Measurements from ENCODE around the gene RFX8.

The RFX8 gene

DNA sequence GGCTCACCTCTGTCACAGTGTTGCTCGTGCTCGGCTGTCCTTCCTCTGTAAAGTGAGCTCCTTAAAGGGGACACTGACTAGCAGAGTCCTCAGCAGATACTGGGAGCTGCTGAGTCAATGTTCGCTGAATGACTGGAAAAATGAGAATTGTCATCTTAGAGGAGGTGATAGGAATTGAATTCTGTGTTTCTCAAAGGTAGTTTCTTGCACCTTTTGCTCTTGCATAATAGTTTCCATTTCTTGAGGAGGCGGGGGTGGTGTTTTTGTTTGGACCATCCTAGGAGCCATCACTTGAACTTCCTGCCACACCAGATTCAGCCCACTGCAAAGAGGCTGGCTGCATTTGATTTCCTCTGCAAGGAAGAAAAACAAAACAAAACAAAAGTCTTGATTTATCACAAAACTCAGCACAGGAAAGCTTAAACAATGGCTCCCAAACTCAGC, 11.4 kb upstream of the RFX8 start:
- Histone ChIP-seq H3K4me3 (ENCODE audit: low read length) (no peak overlapping the region), H3K27me3 (ENCODE audit: control insufficient read depth, insufficient read depth, low read length) (no peaks in the 10 kb centered on the region), H3K4me1 (ENCODE audit: control insufficient read depth, insufficient read depth, low read length) (no peaks in the 10 kb centered on the region; the same call in 1 of the 2 replicates), H3K27ac (ENCODE audit: low read length) (no peak overlapping the region), H3K9me3 (ENCODE audit: control insufficient read depth, insufficient read depth, low read length) (no peaks in the 10 kb centered on the region), H3K36me3 (ENCODE audit: control insufficient read depth, insufficient read depth, low read length) (no peaks in the 10 kb centered on the region)
- WGBS (ENCODE audit: insufficient coverage, insufficient read length) = no CpG with 5 or more reads among the region's 4 CpGs
- DNase-seq (ENCODE audit: low read depth, low spot score) = no peak

DNA sequence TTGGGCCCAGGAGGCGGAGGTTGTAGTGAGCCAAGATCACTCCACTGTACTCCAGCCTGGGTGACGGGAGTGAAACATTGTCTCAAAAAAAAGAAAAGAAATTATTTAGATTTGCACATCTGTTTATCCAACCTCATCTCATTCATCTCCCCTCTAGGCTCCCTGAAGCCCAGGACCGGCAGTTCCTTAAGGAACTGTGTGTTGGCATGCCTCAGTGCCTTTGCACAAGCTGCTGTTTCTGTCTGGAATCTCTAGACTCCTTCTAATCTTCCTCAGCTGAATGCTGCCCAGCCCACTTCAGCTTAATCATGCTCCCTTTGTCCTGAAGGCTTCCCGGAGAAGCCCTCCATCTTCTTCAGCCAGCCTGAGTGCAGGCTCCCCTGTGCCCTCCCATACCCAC, 10.9 kb upstream of the RFX8 start:
- H3K36me3 ChIP-seq (ENCODE audit: control insufficient read depth, insufficient read depth, low read length) = no peaks in the 10 kb centered on the region
- DNase-seq (ENCODE audit: low read depth, low spot score) = no peak
- H3K9me3 ChIP-seq (ENCODE audit: control insufficient read depth, insufficient read depth, low read length) = no peaks in the 10 kb centered on the region

DNA sequence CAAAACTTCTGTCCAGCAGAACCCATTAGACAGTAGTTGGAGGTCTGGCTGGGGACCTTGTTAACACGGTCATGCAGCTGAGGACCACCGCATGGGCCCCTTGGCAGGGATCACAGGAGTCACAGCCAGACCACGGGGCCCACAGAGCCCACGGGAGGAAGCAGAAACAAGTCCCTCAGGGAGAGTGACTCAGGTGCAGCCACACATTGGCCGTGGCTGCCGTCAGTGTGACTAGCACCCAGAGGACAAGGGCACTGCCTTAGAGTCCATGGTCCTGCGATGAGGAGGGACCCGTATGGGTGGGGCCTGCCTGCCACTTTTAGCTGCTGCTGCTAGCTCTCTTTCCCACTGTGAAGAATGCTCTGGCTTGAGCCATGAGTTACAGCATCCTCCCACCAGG, 5.9 kb upstream of the RFX8 start:
- Histone ChIP-seq H3K4me1 (ENCODE audit: control insufficient read depth, insufficient read depth, low read length) (no peaks in the 10 kb centered on the region), H3K4me3 (ENCODE audit: low read length) (no peak overlapping the region), H3K27ac (ENCODE audit: low read length) (no peak overlapping the region), H3K9me3 (ENCODE audit: control insufficient read depth, insufficient read depth, low read length) (no peaks in the 10 kb centered on the region), H3K36me3 (ENCODE audit: control insufficient read depth, insufficient read depth, low read length) (no peaks in the 10 kb centered on the region), H3K27me3 (ENCODE audit: control insufficient read depth, insufficient read depth, low read length) (no peaks in the 10 kb centered on the region)
- DNase-seq (ENCODE audit: low read depth, low spot score) = no peak
- WGBS (ENCODE audit: insufficient coverage, insufficient read length) = no CpG with 5 or more reads among the region's 8 CpGs

More for the DNA sequence above, 10.9 kb upstream of the RFX8 start:
- Histone ChIP-seq H3K27me3 (ENCODE audit: control insufficient read depth, insufficient read depth, low read length) (no peaks in the 10 kb centered on the region), H3K4me1 (ENCODE audit: control insufficient read depth, insufficient read depth, low read length) (no peaks in the 10 kb centered on the region; the same call in 1 of the 2 replicates), H3K4me3 (ENCODE audit: low read length) (no peak overlapping the region), H3K27ac (ENCODE audit: low read length) (no peak overlapping the region)
- no CpG with 5 or more reads among the region's 4 CpGs for WGBS (ENCODE audit: insufficient coverage, insufficient read length)

GRCh38 chr2:101479810-101480209, 4.9 kb upstream of the RFX8 start:
- no CpG with 5 or more reads among the region's 9 CpGs for WGBS (ENCODE audit: insufficient coverage, insufficient read length)
- H3K27me3 ChIP-seq (ENCODE audit: control insufficient read depth, insufficient read depth, low read length) = no peaks in the 10 kb centered on the region
- H3K4me3 ChIP-seq (ENCODE audit: low read length) = no peak overlapping the region
- H3K9me3 ChIP-seq (ENCODE audit: control insufficient read depth, insufficient read depth, low read length) = no peaks in the 10 kb centered on the region
- no peak overlapping the region for H3K27ac ChIP-seq (ENCODE audit: low read length)
- H3K4me1 ChIP-seq (ENCODE audit: control insufficient read depth, insufficient read depth, low read length) = peaks cover 1% of the 10 kb centered on the region
- no peak for DNase-seq (ENCODE audit: low read depth, low spot score)
- H3K36me3 ChIP-seq (ENCODE audit: control insufficient read depth, insufficient read depth, low read length) = no peaks in the 10 kb centered on the region

DNA sequence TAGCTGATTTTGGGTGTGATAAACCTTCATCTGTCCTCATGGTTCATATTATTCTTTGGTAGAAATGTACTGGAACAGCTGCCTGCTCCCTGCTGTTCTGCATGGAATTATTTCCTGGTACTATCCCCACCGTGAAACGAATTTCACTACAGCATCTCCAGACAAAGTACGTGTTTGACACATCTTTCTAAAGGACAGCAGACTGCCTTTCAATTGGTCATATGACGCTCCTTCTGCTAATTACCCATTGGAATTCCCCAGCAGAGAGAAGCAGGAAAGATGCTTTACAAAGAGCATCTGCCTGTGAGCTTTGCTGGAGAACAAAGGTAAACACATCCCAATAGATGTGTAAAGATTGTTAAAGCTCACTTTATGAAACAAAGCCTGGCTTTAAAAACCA, 4.4 kb upstream of the RFX8 start:
- DNase-seq (ENCODE audit: low read depth, low spot score) = no peak
- Histone ChIP-seq H3K36me3 (ENCODE audit: control insufficient read depth, insufficient read depth, low read length) (no peaks in the 10 kb centered on the region), H3K9me3 (ENCODE audit: control insufficient read depth, insufficient read depth, low read length) (no peaks in the 10 kb centered on the region), H3K4me1 (ENCODE audit: control insufficient read depth, insufficient read depth, low read length) (peaks cover 2% of the 10 kb centered on the region), H3K27ac (ENCODE audit: low read length) (no peak overlapping the region), H3K27me3 (ENCODE audit: control insufficient read depth, insufficient read depth, low read length) (no peaks in the 10 kb centered on the region), H3K4me3 (ENCODE audit: low read length) (no peak overlapping the region)
- no CpG with 5 or more reads among the region's 4 CpGs for WGBS (ENCODE audit: insufficient coverage, insufficient read length)

- no peaks in the 10 kb centered on the region for H3K9me3 ChIP-seq (ENCODE audit: control insufficient read depth, insufficient read depth, low read length)
- H3K4me1 ChIP-seq (ENCODE audit: control insufficient read depth, insufficient read depth, low read length) = peaks cover 2% of the 10 kb centered on the region
- WGBS (ENCODE audit: insufficient coverage, insufficient read length) = no CpG with 5 or more reads among the region's 2 CpGs
- H3K27me3 ChIP-seq (ENCODE audit: control insufficient read depth, insufficient read depth, low read length) = no peaks in the 10 kb centered on the region
- no peak overlapping the region for H3K27ac ChIP-seq (ENCODE audit: low read length)
- DNase-seq (ENCODE audit: low read depth, low spot score) = no peak
- H3K36me3 ChIP-seq (ENCODE audit: control insufficient read depth, insufficient read depth, low read length) = no peaks in the 10 kb centered on the region
- no peak overlapping the region for H3K4me3 ChIP-seq (ENCODE audit: low read length)
Measured at GRCh38 chr2:101478181-101479001, 3.5 kb upstream of the RFX8 start.

GRCh38 chr2:101477556-101477955, 2.6 kb upstream of the RFX8 start:
- Histone ChIP-seq H3K27me3 (ENCODE audit: control insufficient read depth, insufficient read depth, low read length) (no peaks in the 10 kb centered on the region), H3K36me3 (ENCODE audit: control insufficient read depth, insufficient read depth, low read length) (no peaks in the 10 kb centered on the region), H3K27ac (ENCODE audit: low read length) (no peak overlapping the region), H3K4me1 (ENCODE audit: control insufficient read depth, insufficient read depth, low read length) (peaks cover 2% of the 10 kb centered on the region), H3K4me3 (ENCODE audit: low read length) (no peak overlapping the region), H3K9me3 (ENCODE audit: control insufficient read depth, insufficient read depth, low read length) (no peaks in the 10 kb centered on the region)
- WGBS (ENCODE audit: insufficient coverage, insufficient read length) = no CpG with 5 or more reads among the region's 2 CpGs
- DNase-seq (ENCODE audit: low read depth, low spot score) = no peak

DNA sequence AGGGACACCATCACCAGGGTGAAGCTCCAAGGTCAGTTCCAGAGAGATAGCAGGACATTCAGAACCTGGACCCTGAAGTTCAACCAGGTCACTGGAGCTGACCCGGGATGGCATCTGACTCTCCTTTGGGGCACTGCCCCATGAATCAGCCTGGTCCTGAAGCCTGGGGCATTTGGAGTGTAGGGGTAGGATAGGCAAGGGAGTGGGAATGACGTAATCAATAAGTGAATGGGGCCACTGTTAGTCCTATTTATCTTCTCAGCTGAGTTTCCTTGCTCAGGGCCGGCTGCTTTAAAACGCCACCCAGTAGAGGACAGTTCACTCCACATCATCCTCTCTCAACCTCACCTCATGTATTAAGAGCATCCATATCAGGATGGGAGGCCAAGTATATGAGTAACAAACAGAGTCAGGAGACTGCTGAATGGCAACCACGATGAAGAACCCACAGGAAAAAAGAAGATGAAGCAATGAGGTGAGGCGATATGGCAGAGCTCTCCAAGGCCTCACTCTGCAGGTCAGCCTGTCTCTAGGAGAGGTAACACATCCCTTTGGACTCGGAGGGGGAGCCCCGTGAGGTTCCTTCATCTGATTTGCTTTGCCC, 1.8 kb upstream of the RFX8 start:
- H3K9me3 ChIP-seq (ENCODE audit: control insufficient read depth, insufficient read depth, low read length) = no peaks in the 10 kb centered on the region

DNA sequence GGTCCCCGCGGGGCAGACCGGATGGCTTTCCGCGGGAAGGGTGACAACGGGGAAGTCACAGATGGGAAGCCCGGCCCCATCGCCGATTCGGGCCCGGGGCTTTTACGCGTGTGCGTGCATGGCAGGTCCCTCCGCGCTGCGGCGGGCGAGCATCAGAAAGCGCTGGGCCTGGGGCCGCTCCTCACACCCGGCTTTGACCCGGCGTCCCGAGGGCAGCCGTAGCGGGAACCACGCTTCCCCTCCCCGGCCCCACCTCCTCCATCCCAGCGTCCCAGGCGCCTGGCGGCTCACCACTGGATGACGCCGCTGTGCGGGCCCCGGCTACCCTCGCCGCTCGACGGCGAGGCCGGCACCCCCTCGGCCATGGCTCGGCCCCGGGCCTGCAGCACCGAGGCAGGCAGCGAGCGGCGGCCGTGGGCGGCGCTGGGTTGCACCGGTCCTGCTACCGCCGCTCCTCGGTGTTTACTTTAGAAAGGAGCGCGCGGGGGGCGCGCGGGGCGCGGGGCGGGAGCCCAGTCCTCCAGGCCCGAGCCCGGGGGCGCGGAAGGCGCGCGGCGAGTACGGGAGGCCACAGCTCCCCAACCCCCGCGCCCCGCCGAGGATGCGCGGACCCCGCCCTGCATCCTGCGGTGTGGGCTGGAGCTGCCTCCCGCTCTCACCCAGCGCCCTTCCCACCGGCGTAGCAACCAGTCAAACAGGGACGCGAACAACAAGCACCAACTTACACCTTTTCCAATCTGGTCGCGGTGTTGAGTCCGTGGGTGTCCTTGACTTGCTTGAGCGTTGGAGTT, 806 bp downstream of the RFX8 start:
- no peaks in the 10 kb centered on the region for H3K9me3 ChIP-seq (ENCODE audit: control insufficient read depth, insufficient read depth, low read length)
- no peak overlapping the region for H3K27ac ChIP-seq (ENCODE audit: low read length)
- no peaks in the 10 kb centered on the region for H3K36me3 ChIP-seq (ENCODE audit: control insufficient read depth, insufficient read depth, low read length)
- no peaks in the 10 kb centered on the region for H3K27me3 ChIP-seq (ENCODE audit: control insufficient read depth, insufficient read depth, low read length)
- peaks cover 2% of the 10 kb centered on the region for H3K4me1 ChIP-seq (ENCODE audit: control insufficient read depth, insufficient read depth, low read length)
- no CpG with 5 or more reads among the region's 92 CpGs for WGBS (ENCODE audit: insufficient coverage, insufficient read length)
- no peak for DNase-seq (ENCODE audit: low read depth, low spot score)
- peak overlapping the region; percentile 40; the same call in 1 of the 2 replicates for H3K4me3 ChIP-seq (ENCODE audit: low read length)

More for the DNA sequence above, 1.8 kb upstream of the RFX8 start:
- H3K4me1 ChIP-seq (ENCODE audit: control insufficient read depth, insufficient read depth, low read length) = peaks cover 2% of the 10 kb centered on the region
- no CpG with 5 or more reads among the region's 8 CpGs for WGBS (ENCODE audit: insufficient coverage, insufficient read length)
- H3K27ac ChIP-seq (ENCODE audit: low read length) = no peak overlapping the region
- no peak for DNase-seq (ENCODE audit: low read depth, low spot score)
- H3K36me3 ChIP-seq (ENCODE audit: control insufficient read depth, insufficient read depth, low read length) = no peaks in the 10 kb centered on the region
- no peak overlapping the region for H3K4me3 ChIP-seq (ENCODE audit: low read length)
- no peaks in the 10 kb centered on the region for H3K27me3 ChIP-seq (ENCODE audit: control insufficient read depth, insufficient read depth, low read length)

GRCh38 chr2:101473591-101473910, 1.4 kb downstream of the RFX8 start:
- no peaks in the 10 kb centered on the region for H3K36me3 ChIP-seq (ENCODE audit: control insufficient read depth, insufficient read depth, low read length)
- H3K27me3 ChIP-seq (ENCODE audit: control insufficient read depth, insufficient read depth, low read length) = no peaks in the 10 kb centered on the region
- H3K4me1 ChIP-seq (ENCODE audit: control insufficient read depth, insufficient read depth, low read length) = peaks cover 2% of the 10 kb centered on the region
- H3K4me3 ChIP-seq (ENCODE audit: low read length) = peak overlapping the region; percentile 40; the same call in 1 of the 2 replicates
- H3K9me3 ChIP-seq (ENCODE audit: control insufficient read depth, insufficient read depth, low read length) = no peaks in the 10 kb centered on the region
- no peak for DNase-seq (ENCODE audit: low read depth, low spot score)
- H3K27ac ChIP-seq (ENCODE audit: low read length) = no peak overlapping the region
- whole genome bisulfite sequencing (ENCODE audit: insufficient coverage, insufficient read length) = no CpG with 5 or more reads among the region's 3 CpGs

All from iPS DF 6.9 (cell line).